Neuronal stem cell (in vitro differentiated cells): ENCODE measurements around the gene TNRC6B.

ENCODE experiments used
- DNase-seq: peaks from one replicate; pipeline ENCODE4 v3.0.0-alpha.2; 2013; ENCODE audit warnings: low spot score
- H2AFZ ChIP-seq: one replicate; pipeline ENCODE4 v1.6.1; 2013; ENCODE audit warnings: mild to moderate bottlenecking, low read length, inconsistent platforms
- H2AK5ac ChIP-seq: 2 replicates; pipeline ENCODE4 v1.6.1; 2013; ENCODE audit warnings: low read depth, mild to moderate bottlenecking, inconsistent platforms, low read length, moderate library complexity, mixed read lengths
- H2BK120ac ChIP-seq: 2 replicates; pipeline ENCODE4 v1.6.1; 2013; ENCODE audit warnings: low read depth, mild to moderate bottlenecking, inconsistent platforms, low read length, moderate library complexity, mixed read lengths
- H2BK12ac ChIP-seq: one replicate; pipeline ENCODE4 v1.6.1; 2013; ENCODE audit warnings: low read length, inconsistent platforms
- H2BK15ac ChIP-seq: 2 replicates; pipeline ENCODE4 v1.6.1; 2013; ENCODE audit warnings: mild to moderate bottlenecking, low read length, inconsistent platforms, mixed read lengths
- H2BK5ac ChIP-seq: one replicate; pipeline ENCODE4 v1.6.1; 2013; ENCODE audit warnings: inconsistent platforms, mild to moderate bottlenecking, low read length, moderate library complexity
- H3K14ac ChIP-seq: one replicate; pipeline ENCODE4 v1.6.1; 2013; ENCODE audit warnings: low read length, inconsistent platforms
- H3K18ac ChIP-seq: 2 replicates; pipeline ENCODE4 v1.6.1; 2013; ENCODE audit warnings: low read length, inconsistent platforms
- H3K23ac ChIP-seq: 2 replicates; pipeline ENCODE4 v1.6.1; 2013; ENCODE audit warnings: low read depth, mild to moderate bottlenecking, mixed read lengths, low read length, inconsistent platforms; ENCODE audit not compliant: poor library complexity
- H3K27ac ChIP-seq: replicated peaks from 3 replicates; pipeline ENCODE4 v1.5.1; 2013; ENCODE audit warnings: low read length, inconsistent platforms
- H3K27me3 ChIP-seq, 3 experiments: 2 replicates each; pipeline ENCODE4 v1.6.1; 2013; ENCODE audit warnings: low read length in 3 of 3, mild to moderate bottlenecking in 2 of 3, inconsistent platforms in 1 of 3, low read depth in 1 of 3, mixed read lengths in 1 of 3, moderate library complexity in 1 of 3; ENCODE audit not compliant: control insufficient read depth in 3 of 3, insufficient read depth in 3 of 3
- H3K36me3 ChIP-seq, 2 donors: replicated peaks in 1 of 2; 2 replicates each; pipeline ENCODE4 v1.6.1; 2013; ENCODE audit warnings: low read length in 2 of 2; ENCODE audit not compliant: control insufficient read depth in 2 of 2, insufficient read depth in 2 of 2
- H3K4ac ChIP-seq: 2 replicates; pipeline ENCODE4 v1.6.1; 2013; ENCODE audit warnings: inconsistent platforms, mild to moderate bottlenecking, low read length, moderate library complexity
- H3K4me1 ChIP-seq, 2 donors: 1 replicate in 1 of 2; 2 replicates in 1 of 2; pipeline ENCODE4 v1.6.1; 2013; ENCODE audit warnings: low read length in 2 of 2, low read depth in 1 of 2; ENCODE audit not compliant: control insufficient read depth in 2 of 2, insufficient read depth in 1 of 2
- H3K4me2 ChIP-seq: one replicate; pipeline ENCODE4 v1.6.1; 2013; ENCODE audit warnings: mild to moderate bottlenecking, low read length, inconsistent platforms; ENCODE audit not compliant: insufficient read depth, poor library complexity, severe bottlenecking
- H3K4me3 ChIP-seq, 2 donors: 2 replicates each; pipeline ENCODE4 v1.5.1; 2013; ENCODE audit warnings: low read length in 2 of 2, mild to moderate bottlenecking in 2 of 2, inconsistent platforms in 1 of 2, moderate library complexity in 1 of 2
- H3K79me1 ChIP-seq: one replicate; pipeline ENCODE4 v1.6.1; 2013; ENCODE audit warnings: low read depth, mild to moderate bottlenecking, inconsistent platforms, low read length, moderate library complexity
- H3K9ac ChIP-seq: one replicate; pipeline ENCODE4 v1.6.1; 2013; ENCODE audit warnings: mild to moderate bottlenecking, low read depth, low read length, inconsistent platforms; ENCODE audit not compliant: poor library complexity
- H3K9me3 ChIP-seq, 2 donors: replicated peaks in 1 of 2; 2 replicates each; pipeline versions ENCODE3 to v1.6.1; 2013; ENCODE audit warnings: low read length in 2 of 2, mild to moderate bottlenecking in 2 of 2, inconsistent platforms in 1 of 2, low read depth in 1 of 2, mixed read lengths in 1 of 2, moderate library complexity in 1 of 2; ENCODE audit not compliant: control insufficient read depth in 2 of 2, insufficient read depth in 1 of 2
- H4K8ac ChIP-seq: one replicate; pipeline ENCODE4 v1.6.1; 2013; ENCODE audit warnings: low read depth, mild to moderate bottlenecking, inconsistent platforms, low read length, moderate library complexity
- H4K91ac ChIP-seq: one replicate; pipeline ENCODE4 v1.6.1; 2013; ENCODE audit warnings: low read length, low read depth, mild to moderate bottlenecking, inconsistent platforms; ENCODE audit not compliant: poor library complexity
- WGBS, 2 donors: extraction: QIAGEN DNeasy Blood & Tissue Kit; methylation state at CpG; one replicate each; pipeline ENCODE4 v1.1.7; 2013; ENCODE audit warnings: missing lambda C conversion rate in 2 of 2, mixed read lengths in 1 of 2; ENCODE audit not compliant: insufficient read length in 2 of 2, insufficient replicate concordance in 1 of 2; ENCODE audit errors: extremely low coverage in 2 of 2; 5-methylcytosine and 5-hydroxymethylcytosine counted together

TNRC6B gene

GRCh38 chr22:40285513-40285912, 107.8 kb downstream of the TNRC6B start:
- no peaks in the 10 kb centered on the region for H3K79me1 ChIP-seq
- H3K4me3 ChIP-seq: no peak overlapping the region
- no peak overlapping the region for H2BK12ac ChIP-seq
- no CpG with 5 or more reads among the region's 7 CpGs for WGBS, 2 donors
- no peaks in the 10 kb centered on the region for H3K27me3 ChIP-seq
- H3K14ac ChIP-seq: no peak overlapping the region
- no peak overlapping the region for H4K8ac ChIP-seq
- H3K27ac ChIP-seq: no peak overlapping the region
- H2BK15ac ChIP-seq: no peak overlapping the region
- no peak overlapping the region for H3K4ac ChIP-seq
- H3K36me3 ChIP-seq: peaks cover 36 to 94% of the 10 kb centered on the region in 2 donors
- DNase-seq: no peak
- no peak overlapping the region for H2AFZ ChIP-seq
- no peak overlapping the region for H3K18ac ChIP-seq
- no peak overlapping the region for H2BK5ac ChIP-seq
- no peak overlapping the region for H3K23ac ChIP-seq
- H3K4me1 ChIP-seq: peaks cover 0 to 4% of the 10 kb centered on the region in 2 donors
- H4K91ac ChIP-seq: no peak overlapping the region
- no peak overlapping the region for H3K4me2 ChIP-seq
- H2AK5ac ChIP-seq: no peak overlapping the region
- no peak overlapping the region for H2BK120ac ChIP-seq
- H3K9ac ChIP-seq: no peak overlapping the region
- peaks cover 0 to 2% of the 10 kb centered on the region in 2 donors for H3K9me3 ChIP-seq

GRCh38 chr22:40289991-40290459, 112.3 kb downstream of the TNRC6B start:
- no peak overlapping the region for H3K14ac ChIP-seq
- no peak overlapping the region for H2BK5ac ChIP-seq
- H2BK12ac ChIP-seq: no peak overlapping the region
- H3K18ac ChIP-seq: no peak overlapping the region
- no peak overlapping the region for H2AFZ ChIP-seq
- H3K36me3 ChIP-seq: peaks cover 35 to 91% of the 10 kb centered on the region in 2 donors
- no peak for DNase-seq
- H3K4me2 ChIP-seq: no peak overlapping the region
- peak overlapping the region; percentile 29 for H3K23ac ChIP-seq
- no peaks in the 10 kb centered on the region for H3K79me1 ChIP-seq
- H2BK15ac ChIP-seq: no peak overlapping the region
- peaks cover 0 to 2% of the 10 kb centered on the region in 2 donors for H3K9me3 ChIP-seq
- H3K4me1 ChIP-seq: peaks cover 0 to 3% of the 10 kb centered on the region in 2 donors
- no peak overlapping the region for H2BK120ac ChIP-seq
- H3K4ac ChIP-seq: no peak overlapping the region
- H4K91ac ChIP-seq: no peak overlapping the region
- no peak overlapping the region for H2AK5ac ChIP-seq
- no peaks in the 10 kb centered on the region for H3K27me3 ChIP-seq
- H3K9ac ChIP-seq: no peak overlapping the region
- no CpG with 5 or more reads among the region's 16 CpGs for WGBS, 2 donors
- H3K27ac ChIP-seq: no peak overlapping the region
- H3K4me3 ChIP-seq: no peak overlapping the region
- no peak overlapping the region for H4K8ac ChIP-seq

- Histone ChIP-seq H3K14ac (no peak overlapping the region), H3K36me3 (peaks cover 34 to 91% of the 10 kb centered on the region in 2 donors), H3K4ac (no peak overlapping the region), H3K4me3 (no peak overlapping the region), H2AFZ (no peak overlapping the region), H2AK5ac (no peak overlapping the region), H3K23ac (peak overlapping the region; percentile 29), H3K9ac (no peak overlapping the region), H4K8ac (no peak overlapping the region), H3K27ac (no peak overlapping the region), H3K4me2 (no peak overlapping the region), H2BK5ac (no peak overlapping the region), H3K4me1 (peaks cover 0 to 3% of the 10 kb centered on the region in 2 donors), H2BK12ac (no peak overlapping the region), H4K91ac (no peak overlapping the region), H3K27me3 (no peaks in the 10 kb centered on the region), H2BK15ac (no peak overlapping the region), H2BK120ac (no peak overlapping the region), H3K79me1 (no peaks in the 10 kb centered on the region), H3K9me3 (peaks cover 0 to 2% of the 10 kb centered on the region in 2 donors), H3K18ac (no peak overlapping the region)
- DNase-seq: no peak
- WGBS, 2 donors: no CpG with 5 or more reads among the region's 7 CpGs
Observed at GRCh38 chr22:40290516-40290915, 112.8 kb downstream of the TNRC6B start.

GRCh38 chr22:40294696-40295095, 117.0 kb downstream of the TNRC6B start:
- Histone ChIP-seq H2BK12ac (no peak overlapping the region), H3K36me3 (peaks cover 18 to 78% of the 10 kb centered on the region in 2 donors), H2BK15ac (no peak overlapping the region), H2AK5ac (no peak overlapping the region), H3K27me3 (no peaks in the 10 kb centered on the region), H2BK120ac (no peak overlapping the region), H3K4me1 (peaks cover 0 to 3% of the 10 kb centered on the region in 2 donors), H3K4me3 (no peak overlapping the region), H4K8ac (no peak overlapping the region), H3K9me3 (peaks cover 0 to 2% of the 10 kb centered on the region in 2 donors), H2AFZ (no peak overlapping the region), H3K18ac (no peak overlapping the region), H4K91ac (no peak overlapping the region), H2BK5ac (no peak overlapping the region), H3K27ac (no peak overlapping the region), H3K79me1 (no peaks in the 10 kb centered on the region), H3K4me2 (no peak overlapping the region), H3K14ac (no peak overlapping the region), H3K23ac (no peak overlapping the region), H3K4ac (no peak overlapping the region), H3K9ac (no peak overlapping the region)
- WGBS, 2 donors: no CpG with 5 or more reads among the region's 3 CpGs
- DNase-seq: no peak
